Measurements from ENCODE around the gene UNC5B.
"Not testable (repeated sequence)": the region's sequence is repeated elsewhere in the genome, so short reads cannot be mapped to it uniquely, and the experiment has no call there.

The UNC5B gene

GRCh38 chr10:71209731-71210541 lies 2.4 kb upstream of the UNC5B start:
- DNase-seq: no peak

DNA sequence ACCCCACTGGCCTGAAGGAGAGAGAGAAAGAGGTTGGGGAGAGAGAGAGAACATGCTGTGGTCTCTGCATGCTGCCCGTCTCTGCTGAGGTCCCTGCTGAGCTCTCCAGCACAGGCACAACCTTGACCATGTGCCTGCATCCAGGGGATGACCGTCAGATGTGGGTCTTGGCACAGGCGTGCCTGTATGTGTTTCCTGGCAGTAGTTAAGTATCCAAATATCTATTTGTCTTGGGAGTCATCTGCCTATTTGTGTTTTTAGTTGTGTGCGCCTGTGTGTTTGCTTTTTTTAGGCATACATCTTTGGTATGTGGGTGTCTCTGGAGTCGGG lies 1.9 kb upstream of the UNC5B start:
- DNase-seq: no peak

GRCh38 chr10:71211053-71211452 lies 1.3 kb upstream of the UNC5B start:
- no peak for DNase-seq

DNA sequence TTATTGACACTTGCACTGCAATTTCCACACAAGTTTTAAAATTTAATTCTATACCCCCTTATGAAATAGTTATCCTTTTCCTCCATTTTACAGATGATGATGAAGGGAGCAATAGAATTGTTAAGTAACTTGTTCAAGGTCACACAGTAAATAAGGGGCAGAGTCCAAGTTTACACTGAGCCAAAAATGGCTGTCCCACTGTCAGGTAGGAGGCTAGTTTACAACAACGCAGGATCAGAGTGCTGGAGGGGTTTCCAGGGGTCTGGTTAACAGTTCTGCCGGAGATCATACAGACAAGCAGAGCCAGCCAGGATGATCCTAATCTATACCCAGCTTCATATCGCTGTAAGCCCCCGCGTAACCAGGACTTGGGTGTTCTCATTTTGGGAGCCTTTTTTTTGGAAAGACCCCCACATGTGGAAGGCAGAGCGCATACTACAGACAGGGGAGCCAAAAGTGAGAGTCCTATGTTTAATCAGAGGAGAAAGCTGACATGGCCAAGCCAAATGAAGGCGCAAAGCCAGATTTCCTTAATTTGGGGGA lies 524 bp upstream of the UNC5B start:
- DNase-seq: no peak

DNA sequence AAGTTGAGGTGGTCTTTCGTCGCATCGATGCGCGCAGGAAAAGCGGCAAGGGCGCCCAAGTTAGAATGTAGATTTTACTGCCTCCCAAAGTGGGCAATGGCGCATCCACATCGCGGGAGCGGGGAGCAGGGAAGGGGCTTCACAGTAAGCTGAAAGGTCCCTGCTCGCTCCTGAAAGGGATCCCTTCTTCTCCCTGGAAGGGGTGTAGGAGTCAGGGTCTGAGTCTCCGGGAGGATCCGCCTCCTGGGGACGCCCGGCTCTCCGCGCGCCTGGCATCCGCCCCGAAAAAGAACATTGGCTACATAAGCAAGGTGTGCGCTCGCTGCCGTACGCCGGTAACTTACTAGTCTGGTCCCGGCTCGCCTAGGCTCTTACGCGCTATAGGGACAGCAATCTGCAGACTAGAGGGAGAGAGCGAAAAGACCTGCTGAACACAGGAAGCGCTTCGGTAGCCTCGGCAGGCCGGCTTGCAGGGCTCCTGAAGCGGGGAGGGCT lies 804 bp downstream of the UNC5B start:
- no peak for DNase-seq

GRCh38 chr10:71213761-71214440 lies 1.5 kb downstream of the UNC5B start:
- no peak for DNase-seq

DNA sequence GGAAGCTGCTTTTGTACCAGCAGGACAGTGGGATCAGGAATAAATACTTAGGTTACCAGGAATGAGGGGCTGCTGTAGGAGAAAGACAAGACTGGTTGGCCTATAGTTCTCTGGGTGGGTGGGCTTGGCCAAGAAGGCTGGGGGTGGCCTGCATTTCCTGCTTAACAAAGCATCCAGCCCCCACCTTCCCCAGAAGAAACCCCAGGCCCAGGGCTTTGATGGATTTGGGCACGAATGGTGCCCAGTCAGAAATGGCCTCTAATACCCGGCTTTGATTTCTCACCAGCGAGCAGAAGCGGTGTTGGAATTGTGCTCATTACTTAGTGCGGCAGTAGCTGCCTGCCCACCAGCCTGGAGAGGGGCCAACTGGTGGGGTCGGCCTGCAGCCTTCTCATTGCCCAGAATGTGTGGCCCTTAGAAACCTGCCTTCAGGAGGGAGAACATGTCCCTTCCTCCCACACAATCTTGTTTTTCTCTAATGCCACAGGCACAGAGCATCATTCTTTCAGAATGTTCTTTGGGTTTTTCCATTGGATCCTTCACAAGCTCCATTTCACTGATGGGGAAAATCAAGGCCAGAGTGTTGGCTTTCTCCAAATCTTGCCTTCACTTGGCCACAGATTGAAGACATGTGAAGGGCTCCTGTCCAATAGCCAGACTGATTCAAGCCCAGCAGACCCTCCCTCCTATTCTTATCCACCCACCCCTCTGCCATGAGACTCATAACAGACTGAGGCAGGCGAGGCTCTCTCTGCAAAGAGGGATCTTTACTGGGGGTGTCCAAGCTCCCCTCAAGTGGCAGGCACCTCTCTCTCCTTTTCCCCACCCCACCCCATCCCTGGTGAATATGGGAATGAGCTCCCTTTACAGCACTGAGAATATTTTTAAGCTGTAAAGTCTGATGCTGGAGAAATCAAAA lies 2.5 kb downstream of the UNC5B start:
- no peak for DNase-seq

DNA sequence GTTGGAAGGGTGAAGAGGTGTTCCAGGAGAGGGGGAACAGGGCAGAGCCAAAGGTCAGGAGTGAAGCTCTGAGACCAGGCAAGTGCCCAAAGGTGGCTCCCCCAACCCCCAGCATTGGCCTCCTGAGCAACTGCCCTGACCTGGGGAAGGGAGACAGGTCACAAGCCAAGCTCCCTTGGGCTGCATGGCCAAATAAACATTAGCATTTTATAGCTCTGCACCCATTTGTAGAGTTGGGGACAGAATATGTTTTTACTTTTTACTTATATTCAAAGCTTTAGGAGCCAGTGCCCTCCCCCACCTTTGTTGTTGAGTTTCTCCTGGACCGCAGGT lies 4.0 kb downstream of the UNC5B start:
- DNase-seq: no peak

DNA sequence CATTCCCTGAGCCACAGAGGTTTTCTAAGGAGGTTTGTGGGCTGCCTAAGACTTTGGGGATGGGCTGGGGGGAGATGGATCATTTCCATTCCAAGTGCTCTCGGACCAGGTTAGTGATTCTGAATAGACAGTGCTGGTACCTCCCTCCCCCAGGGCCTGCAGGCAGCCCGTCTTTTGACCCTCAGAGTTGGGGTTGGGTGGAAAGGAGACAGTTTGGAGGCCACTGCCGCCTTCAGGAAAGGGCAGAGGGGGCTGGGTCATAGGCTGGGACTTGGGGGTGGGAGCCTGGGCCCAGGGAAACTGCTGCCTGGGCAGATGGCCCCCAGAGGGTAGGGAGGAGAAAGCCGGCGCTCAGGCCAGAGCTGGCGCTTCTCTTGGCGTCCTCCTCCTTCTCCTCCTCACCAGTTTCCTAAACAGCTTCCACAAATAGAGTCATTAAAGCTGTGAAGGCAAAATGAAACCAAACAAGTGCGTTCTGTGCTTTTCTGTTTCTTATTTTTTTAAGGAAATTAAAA lies 4.4 kb downstream of the UNC5B start:
- no peak for DNase-seq

DNA sequence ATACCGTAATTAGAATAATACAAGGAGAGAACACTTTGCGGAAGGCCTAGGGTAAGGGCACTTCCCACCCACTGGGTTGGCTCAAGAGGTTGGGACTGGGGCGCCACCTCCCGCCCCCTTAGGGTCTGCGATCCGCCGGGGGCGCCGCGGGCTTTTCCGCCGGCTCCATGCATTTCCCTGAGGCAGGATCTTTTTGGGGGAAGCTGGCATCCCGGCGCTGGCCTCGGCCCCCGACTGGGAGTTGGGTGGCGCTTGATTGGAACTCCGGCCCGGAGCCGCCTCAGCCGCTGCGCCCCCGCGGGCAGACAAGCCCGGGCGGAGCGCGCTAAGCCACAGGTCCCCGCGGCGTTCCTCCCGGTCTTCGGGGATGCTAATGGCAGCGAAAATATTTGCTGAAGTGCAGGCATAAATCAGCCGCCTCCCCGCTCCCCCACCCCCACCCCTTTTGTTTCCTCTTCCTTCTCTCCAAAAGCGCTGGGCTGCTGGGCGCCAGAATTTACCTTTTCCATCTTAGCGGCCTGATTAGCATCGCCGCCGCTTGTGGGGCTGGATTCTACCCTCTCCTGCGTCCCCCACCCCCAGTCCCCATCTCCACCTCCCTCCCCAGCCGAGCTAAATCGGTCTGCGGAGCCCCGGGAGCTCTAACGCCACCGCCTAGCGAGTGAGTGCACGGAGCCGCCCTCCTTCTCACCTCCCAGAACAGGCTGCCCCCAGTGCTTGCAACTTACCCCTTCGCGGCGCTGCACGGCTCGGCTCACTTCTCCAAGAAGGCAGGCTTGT lies 5.1 kb downstream of the UNC5B start:
- DNase-seq: no peak

- DNase-seq: no peak
These were observed 5.8 kb downstream of the UNC5B start for GRCh38 chr10:71218046-71218650.

GRCh38 chr10:71218651-71219050 lies 6.3 kb downstream of the UNC5B start:
- no peak for DNase-seq

DNA sequence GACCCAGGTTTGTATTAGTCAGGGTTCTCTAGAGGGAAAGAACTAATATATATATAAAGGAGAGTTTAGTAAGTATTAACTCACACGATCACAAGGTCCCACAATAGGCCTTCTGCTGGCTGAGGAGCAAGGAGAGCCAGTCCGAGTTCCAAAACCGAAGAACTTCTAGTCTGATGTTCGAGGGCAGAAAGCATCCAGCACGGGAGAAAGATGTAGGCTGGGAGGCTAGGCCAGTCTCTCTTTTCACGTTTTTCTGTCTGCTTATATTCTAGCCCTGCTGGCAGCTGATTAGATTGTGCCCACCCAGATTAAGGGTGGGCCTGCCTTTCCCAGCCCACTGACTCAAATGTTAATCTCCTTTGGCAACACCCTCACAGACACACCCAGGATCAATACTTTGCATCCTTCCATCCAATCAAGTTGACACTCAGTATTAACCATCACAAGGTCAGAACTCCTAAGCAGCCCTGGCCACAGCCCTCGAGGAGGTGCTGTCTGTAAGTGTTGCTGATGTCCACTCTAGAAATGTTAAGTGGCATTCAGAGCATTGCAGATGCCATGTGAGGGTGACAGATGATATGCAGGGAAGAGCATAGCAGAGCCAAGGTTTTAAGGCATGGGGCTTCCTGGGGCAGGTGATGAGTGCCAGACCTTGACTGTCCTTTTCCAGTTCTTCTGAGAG lies 7.0 kb downstream of the UNC5B start:
- not testable (repeated sequence) for DNase-seq

- no peak for DNase-seq
These were observed 7.7 kb downstream of the UNC5B start for GRCh38 chr10:71219918-71220688.

DNA sequence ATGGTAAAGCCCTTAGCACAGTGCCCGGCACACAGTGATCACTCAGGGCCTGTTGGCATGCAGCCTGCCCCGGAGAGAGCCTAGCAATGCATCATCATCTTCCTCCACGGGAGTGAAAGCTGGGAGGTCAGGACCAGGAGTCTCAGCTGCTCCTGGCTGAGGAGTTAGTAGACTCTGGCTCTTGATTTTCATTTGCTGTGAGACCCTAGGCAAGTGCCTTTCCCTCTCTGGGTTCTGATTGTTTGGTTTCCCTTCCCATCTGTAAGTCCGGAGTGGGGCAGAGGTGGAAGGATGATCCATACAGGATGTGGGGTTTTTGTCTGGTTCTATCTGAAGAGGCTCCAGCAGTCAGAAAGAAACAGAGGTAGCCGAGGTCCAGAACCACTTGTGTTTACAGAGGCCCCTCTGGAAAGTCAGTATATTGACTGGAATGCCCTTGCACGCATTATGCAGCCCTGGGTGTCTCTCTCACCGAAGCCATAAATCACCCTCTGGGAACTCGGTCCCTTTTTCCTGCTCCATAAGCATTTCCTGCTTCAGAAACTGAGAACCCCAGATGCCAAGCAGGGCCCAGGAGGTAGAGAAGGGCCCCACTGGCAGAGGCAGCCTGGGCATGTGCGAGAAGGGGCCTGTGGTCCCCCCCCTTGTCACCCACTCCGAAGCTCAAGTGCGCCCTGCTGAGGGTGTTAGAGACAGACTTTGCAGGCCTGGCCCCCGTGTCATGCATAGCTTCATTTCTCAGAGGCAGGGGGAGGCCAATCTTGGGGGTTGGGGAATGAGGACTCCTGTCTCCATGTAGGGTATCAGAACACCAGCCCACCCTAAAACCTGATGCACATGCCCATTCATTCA lies 8.5 kb downstream of the UNC5B start:
- DNase-seq: no peak

GRCh38 chr10:71221586-71222202 lies 9.3 kb downstream of the UNC5B start:
- no peak for DNase-seq

- no peak for DNase-seq
These were observed 10.4 kb downstream of the UNC5B start for GRCh38 chr10:71222601-71223346.

Data from activated CD4-positive, CD25-positive, alpha-beta regulatory T cell (primary cell).